ENCODE data around the gene SLC26A9. TPM values are rescaled to one million over a fixed set of nuclear protein-coding genes. Genes with fewer than 3 reads are reported as not detected.

The SLC26A9 gene
- total and polyA plus RNA-seq, 2 of the 4 experiments (the other 2 are of a cell fraction), result not detected

- no peak for TF ChIP-seq ELK1 (IDR thresholded peaks at IDR 0.05; ENCODE audit: borderline replicate concordance, low read depth, low read length)
- no peak for TF ChIP-seq CEBPB (IDR thresholded peaks at IDR 0.05; ENCODE audit: low read depth, low read length)
- TF ChIP-seq FOS (IDR thresholded peaks at IDR 0.05; ENCODE audit: low read depth, low read length), result no peak
- no peak for TF ChIP-seq RCOR1 (IDR thresholded peaks at IDR 0.05; ENCODE audit: insufficient replicate concordance, low read length)
- TF ChIP-seq POLR2A (IDR thresholded peaks at IDR 0.05; ENCODE audit: low read depth, low read length), result no peak
Observed at GRCh38 chr1:205943245-205943644, at the start of gene SLC26A9 (continued).

- Histone ChIP-seq H3K9me1 (ENCODE audit: insufficient read depth, low read length) (no peaks in the 10 kb centered on the region), H2AK9ac (replicated peaks; ENCODE audit: low read depth, low read length, poor library complexity) (no peak overlapping the region), H4K5ac (ENCODE audit: low read depth, low read length) (no peak overlapping the region), H3K4ac (ENCODE audit: low read depth, low read length) (no peak overlapping the region), H3K27ac (ENCODE audit: insufficient read depth, low read length) (no peak overlapping the region), H3K23ac (ENCODE audit: low read depth, low read length) (no peak overlapping the region), H2AK5ac (ENCODE audit: low read depth, low read length) (no peak overlapping the region), H3K36me3 (ENCODE audit: control insufficient read depth, insufficient read depth, low read length) (peaks cover 4% of the 10 kb centered on the region; the same call in 1 of the 2 replicates), H3K18ac (ENCODE audit: low read depth, low read length) (no peak overlapping the region), H3K4me3 (ENCODE audit: insufficient read depth, low read depth, low read length) (no peak overlapping the region), H2BK15ac (ENCODE audit: low read depth, low read length) (no peak overlapping the region), H4K91ac (ENCODE audit: insufficient read depth, low read depth, low read length) (no peak overlapping the region), H3K9ac (ENCODE audit: low read depth, low read length) (no peak overlapping the region), H2BK120ac (ENCODE audit: low read depth, low read length) (no peak overlapping the region), H3K9me3 (ENCODE audit: control insufficient read depth, insufficient read depth, low read length) (no peaks in the 10 kb centered on the region), H3K79me1 (ENCODE audit: low read depth in 1 of 2, low read length in 2 of 2) (no peaks in the 10 kb centered on the region), H3K27me3 (ENCODE audit: control insufficient read depth, insufficient read depth, low read length) (no peaks in the 10 kb centered on the region), H3K4me2 (ENCODE audit: low read depth, low read length) (no peak overlapping the region), H3K14ac (replicated peaks; ENCODE audit: low read depth, low read length) (no peak overlapping the region), H2BK5ac (ENCODE audit: low read depth, low read length, poor library complexity, severe bottlenecking) (no peak overlapping the region), H3K56ac (ENCODE audit: extremely low read depth, insufficient read depth, low read length) (no peak overlapping the region), H3K4me1 (ENCODE audit: control insufficient read depth, insufficient read depth, low read length) (no peaks in the 10 kb centered on the region), H2BK20ac (ENCODE audit: low read depth, low read length) (no peak overlapping the region), H4K8ac (ENCODE audit: low read depth in 2 of 2, low read length in 2 of 2) (no peak overlapping the region), H4K20me1 (ENCODE audit: insufficient read depth, low read length) (no peaks in the 10 kb centered on the region), H2AFZ (replicated peaks; ENCODE audit: low read length, poor library complexity) (no peak overlapping the region)
- ChIA-PET CTCF (interaction anchor here (1.4 to 2.2 kb wide), 3 partner anchors 8 to 114 kb away, joined by 4 to 9 read pairs (median 8); no protein-coding TSS in a partner anchor), POLR2A (ENCODE audit: unreplicated experiment) (no interaction called here)
- intact Hi-C loops (cut with micrococcal nuclease) (no loop called here), dilution Hi-C loops (cut with HindIII; ENCODE audit: low sequenced_read_pairs, unreplicated experiment) (no loop called here), in situ Hi-C loops (cut with MboI; ENCODE audit: low sequenced_read_pairs) (no loop called here)
- whole genome bisulfite sequencing, 2 experiments (ENCODE audit: extremely low coverage in 2 of 2, insufficient read length in 1 of 2), result 94% methylated on average over 9 of the region's 14 CpGs; no CpG with 5 or more reads in 1 of the 2 experiments
- ATAC-seq (ENCODE audit: low read depth) (no peak), DNase-seq (no peak)
- no TSS peak for BruUV-seq (replicated peaks)
- TF ChIP-seq CHD1 (IDR thresholded peaks at IDR 0.05; ENCODE audit: low read depth, low read length) (no peak), SMC3 (IDR thresholded peaks at IDR 0.05; ENCODE audit: low read depth, low read length) (no peak), RFX5 (IDR thresholded peaks at IDR 0.05; ENCODE audit: low read depth, low read length) (no peak), BHLHE40 (IDR thresholded peaks at IDR 0.05; ENCODE audit: low read depth, low read length) (no peak)
Observed at GRCh38 chr1:205992218-205992882, 49.1 kb upstream of the SLC26A9 start.
